ENCODE measurements around the gene SEC14L2.
"Not testable (repeated sequence)": the region's sequence is repeated elsewhere in the genome, so short reads cannot be mapped to it uniquely, and the experiment has no call there.

SEC14L2 gene

GRCh38 chr22:30380011-30380410 is 16.8 kb upstream of the SEC14L2 start:
- no peak for DNase-seq

GRCh38 chr22:30381264-30381663 is 15.6 kb upstream of the SEC14L2 start:
- DNase-seq = no peak

- DNase-seq = no peak
Observed at GRCh38 chr22:30382340-30382739, 14.5 kb upstream of the SEC14L2 start.

- DNase-seq = no peak
Observed at GRCh38 chr22:30383061-30383460, 13.8 kb upstream of the SEC14L2 start.

GRCh38 chr22:30385942-30386341 is 10.9 kb upstream of the SEC14L2 start:
- DNase-seq = no peak

- DNase-seq = no peak
Observed at GRCh38 chr22:30386608-30386959, 10.2 kb upstream of the SEC14L2 start.

- DNase-seq = peak; percentile 36 to 60
Observed at GRCh38 chr22:30386960-30387827, 9.6 kb upstream of the SEC14L2 start, which contains the start of gene RNF215. Gene RNF215 (minus strand): TSS chr22:30387411. CDS start chr22:30387313, 98 bp downstream.

GRCh38 chr22:30390974-30391691 is 5.7 kb upstream of the SEC14L2 start:
- DNase-seq = peak; percentile 62 to 77

GRCh38 chr22:30392661-30393321 is 4.0 kb upstream of the SEC14L2 start:
- no peak for DNase-seq

- no peak for DNase-seq
Observed at GRCh38 chr22:30393322-30393680, 3.5 kb upstream of the SEC14L2 start.

GRCh38 chr22:30393885-30394284 is 2.9 kb upstream of the SEC14L2 start:
- no peak for DNase-seq

- DNase-seq = no peak
Observed at GRCh38 chr22:30397656-30398635, 1.1 kb downstream of the SEC14L2 start.

GRCh38 chr22:30398685-30399680 is 2.2 kb downstream of the SEC14L2 start:
- DNase-seq = no peak

- no peak for DNase-seq
Observed at GRCh38 chr22:30399718-30400117, 2.9 kb downstream of the SEC14L2 start.

- no peak for DNase-seq
Observed at GRCh38 chr22:30400159-30400558, 3.3 kb downstream of the SEC14L2 start.

- DNase-seq = not testable (repeated sequence)
Observed at GRCh38 chr22:30401024-30401423, 4.2 kb downstream of the SEC14L2 start.

- DNase-seq = no peak
Observed at GRCh38 chr22:30402028-30402765, 5.4 kb downstream of the SEC14L2 start.

- DNase-seq = not testable (repeated sequence)
Observed at GRCh38 chr22:30402766-30403104, 5.9 kb downstream of the SEC14L2 start.

- no peak for DNase-seq
Observed at GRCh38 chr22:30404307-30404706, 7.5 kb downstream of the SEC14L2 start.

- DNase-seq = no peak
Observed at GRCh38 chr22:30405731-30406130, 8.9 kb downstream of the SEC14L2 start.
